Adipocyte (in vitro differentiated cells): ENCODE results near the gene ALG8.

ENCODE experiments used
- DNase-seq: peaks from one replicate; pipeline ENCODE4 v3.0.0-alpha.2; 2015; ENCODE audit warnings: low read depth
- H3K27me3 ChIP-seq: replicated peaks from 2 replicates; pipeline ENCODE4 v1.7.0; 2013; ENCODE audit warnings: mild to moderate bottlenecking, low read length, moderate library complexity; ENCODE audit not compliant: control insufficient read depth, insufficient read depth
- H3K36me3 ChIP-seq: 2 replicates; pipeline ENCODE4 v1.7.0; 2013; ENCODE audit warnings: low read length, mild to moderate bottlenecking, moderate library complexity; ENCODE audit not compliant: control insufficient read depth, insufficient read depth, severe bottlenecking
- H3K4me1 ChIP-seq: 2 replicates; pipeline ENCODE4 v1.7.0; 2013; ENCODE audit warnings: mild to moderate bottlenecking, low read length, moderate library complexity; ENCODE audit not compliant: control insufficient read depth, insufficient read depth
- H3K4me3 ChIP-seq: 2 replicates; pipeline ENCODE4 v1.7.0; 2013; ENCODE audit warnings: mild to moderate bottlenecking, low read length, moderate library complexity
- H3K9ac ChIP-seq: 2 replicates; pipeline ENCODE4 v1.7.0; 2013; ENCODE audit warnings: mild to moderate bottlenecking, low read length, moderate library complexity
- H3K9me3 ChIP-seq: 2 replicates; pipeline ENCODE4 v1.7.0; 2013; ENCODE audit warnings: mild to moderate bottlenecking, low read length, moderate library complexity; ENCODE audit not compliant: control insufficient read depth

The ALG8 gene

GRCh38 chr11:78050964-78051831 is 88.2 kb downstream of the ALG8 start:
- DNase-seq = peak; percentile 58
- H3K9ac ChIP-seq = peak overlapping the region; percentile 61
- H3K9me3 ChIP-seq = no peaks in the 10 kb centered on the region
- H3K27me3 ChIP-seq = no peaks in the 10 kb centered on the region
- H3K36me3 ChIP-seq = no peaks in the 10 kb centered on the region
- peaks cover 23% of the 10 kb centered on the region for H3K4me1 ChIP-seq
- no peak overlapping the region for H3K4me3 ChIP-seq
